ENCODE measurements around the gene DHRS7C.

DHRS7C gene

DNA sequence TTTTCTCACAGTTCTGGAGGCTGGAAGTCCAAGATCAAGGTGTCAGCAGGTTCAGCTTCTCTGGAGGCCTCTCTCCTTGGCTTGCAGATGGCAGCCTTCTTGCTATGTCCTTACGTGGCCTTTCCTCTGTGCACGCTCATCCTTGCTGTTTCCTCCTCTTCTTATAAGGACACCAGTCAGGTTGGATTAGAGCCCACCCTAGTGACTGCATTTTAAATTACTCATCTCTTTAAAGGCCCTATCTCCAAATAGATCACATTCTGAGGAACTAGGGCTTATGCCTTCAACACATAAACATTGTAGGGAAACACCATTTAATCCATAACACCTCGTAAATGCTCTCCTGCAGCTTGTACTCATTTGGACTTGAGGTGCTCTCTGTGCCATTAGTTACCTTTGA, 36.3 kb downstream of the DHRS7C start:
- no peak for DNase-seq

DNA sequence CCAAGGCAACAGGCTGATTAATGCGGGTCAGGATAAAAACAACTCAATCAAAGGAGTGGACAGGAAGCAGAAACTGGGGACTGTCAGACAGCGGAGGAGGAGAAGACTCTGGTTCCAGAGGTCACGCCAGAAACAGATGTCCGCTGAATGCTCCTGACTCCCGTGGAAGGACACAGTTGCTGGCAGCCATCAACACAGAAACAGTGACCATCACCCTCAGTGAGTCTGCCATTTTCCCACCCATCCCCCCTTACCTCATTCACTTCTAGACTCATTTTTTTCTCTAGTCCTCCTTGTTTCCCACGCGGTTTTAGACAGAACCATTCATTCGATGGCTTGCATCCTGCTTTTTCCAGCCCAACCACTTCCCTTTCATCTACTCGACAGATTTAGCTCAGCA, 40.9 kb downstream of the DHRS7C start:
- DNase-seq: no peak

DNA sequence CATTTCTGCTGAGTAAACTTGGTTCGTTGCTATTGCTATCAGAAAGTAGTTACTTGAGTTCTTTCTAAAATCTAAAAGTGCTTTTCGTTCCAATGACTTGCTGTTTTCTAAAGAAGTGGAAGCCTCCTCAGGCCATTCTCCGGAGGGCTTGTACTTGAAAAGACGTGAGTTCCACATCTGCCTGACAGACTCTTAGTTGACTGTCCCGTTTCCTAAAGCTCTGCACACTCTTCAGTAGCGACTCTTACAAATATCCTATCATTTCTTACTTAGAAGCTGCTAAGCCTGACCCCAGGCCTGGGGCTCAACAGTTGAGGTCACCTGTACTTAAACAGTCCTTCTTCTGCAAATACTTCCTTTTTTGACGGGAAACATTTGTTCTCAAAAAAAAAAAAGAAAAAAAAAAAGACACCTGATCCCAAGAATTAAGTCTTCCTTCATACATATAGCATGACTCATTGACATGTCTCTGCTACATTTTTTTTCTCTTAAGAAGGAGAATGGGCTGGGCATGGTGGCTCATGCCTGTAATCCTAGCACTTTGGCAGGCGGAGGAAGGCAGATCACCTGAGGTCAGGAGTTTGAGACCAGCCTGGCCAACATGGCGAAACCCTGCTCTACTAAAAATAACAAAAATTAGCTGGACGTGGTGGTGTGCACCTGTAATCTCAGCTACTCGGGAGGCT, 61.5 kb downstream of the DHRS7C start:
- DNase-seq: no peak

DNA sequence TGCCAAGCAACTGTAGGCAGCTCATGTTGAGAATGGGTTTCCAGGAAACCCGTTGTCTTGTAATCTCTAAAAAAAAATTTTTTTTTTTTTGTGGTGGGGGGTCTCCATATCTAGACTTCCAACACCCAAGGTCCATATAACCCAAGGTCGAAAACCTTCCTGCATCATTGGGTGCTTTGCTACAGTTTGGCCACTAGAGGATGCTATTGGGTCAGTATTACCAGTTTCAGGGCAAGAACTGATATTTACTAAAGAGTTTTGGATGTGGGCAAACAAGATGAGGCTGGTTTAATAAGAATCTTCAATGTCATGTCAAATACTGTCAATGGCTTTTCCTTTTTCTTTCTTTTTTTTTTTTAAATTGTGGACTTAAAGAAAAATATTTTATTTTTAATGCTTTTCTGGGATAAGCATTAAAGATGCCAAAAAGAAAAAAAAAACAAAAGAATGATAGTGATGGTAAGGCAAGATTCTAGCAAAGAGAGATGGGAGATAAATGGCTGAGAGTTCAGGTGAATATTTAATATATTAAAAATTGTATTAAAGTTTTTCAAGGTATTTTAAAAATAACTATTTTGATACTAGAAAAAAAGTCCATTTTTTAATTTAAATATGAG, 62.2 kb downstream of the DHRS7C start:
- no peak for DNase-seq

DNA sequence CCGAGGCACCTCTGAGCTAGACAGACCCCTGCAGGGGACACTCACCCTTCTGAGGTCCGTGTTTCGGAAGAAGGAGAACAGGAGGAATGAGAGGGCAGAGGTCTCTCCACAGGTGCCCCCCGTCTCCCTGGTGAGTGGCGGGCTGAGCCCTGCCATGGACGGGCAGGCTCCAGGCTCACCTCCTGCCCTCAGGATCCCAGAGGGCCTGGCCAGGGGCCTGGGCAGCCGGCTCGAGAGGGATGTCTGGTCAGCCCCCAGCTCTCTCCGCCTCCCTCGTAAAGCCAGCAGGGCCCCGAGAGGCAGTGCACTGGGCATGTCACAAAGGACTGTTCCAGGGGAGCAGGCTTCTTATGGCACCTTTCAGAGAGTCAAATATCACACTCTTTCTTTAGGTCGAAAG, 62.8 kb downstream of the DHRS7C start:
- no peak for DNase-seq

DNA sequence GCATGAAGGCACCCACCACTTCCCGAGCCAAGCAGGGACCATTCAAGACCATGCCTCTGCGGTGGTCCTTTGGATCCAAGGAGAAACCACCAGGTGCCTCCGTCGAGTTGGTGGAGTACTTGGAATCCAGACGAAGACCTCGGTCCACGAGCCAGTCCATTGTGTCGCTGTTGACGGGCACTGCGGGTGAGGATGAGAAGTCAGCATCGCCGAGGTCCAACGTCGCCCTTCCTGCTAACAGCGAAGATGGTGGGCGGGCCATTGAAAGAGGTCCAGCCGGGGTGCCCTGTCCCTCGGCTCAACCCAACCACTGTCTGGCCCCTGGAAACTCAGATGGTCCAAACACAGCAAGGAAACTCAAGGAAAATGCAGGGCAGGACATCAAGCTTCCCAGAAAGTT, 63.4 kb downstream of the DHRS7C start:
- no peak for DNase-seq

DNA sequence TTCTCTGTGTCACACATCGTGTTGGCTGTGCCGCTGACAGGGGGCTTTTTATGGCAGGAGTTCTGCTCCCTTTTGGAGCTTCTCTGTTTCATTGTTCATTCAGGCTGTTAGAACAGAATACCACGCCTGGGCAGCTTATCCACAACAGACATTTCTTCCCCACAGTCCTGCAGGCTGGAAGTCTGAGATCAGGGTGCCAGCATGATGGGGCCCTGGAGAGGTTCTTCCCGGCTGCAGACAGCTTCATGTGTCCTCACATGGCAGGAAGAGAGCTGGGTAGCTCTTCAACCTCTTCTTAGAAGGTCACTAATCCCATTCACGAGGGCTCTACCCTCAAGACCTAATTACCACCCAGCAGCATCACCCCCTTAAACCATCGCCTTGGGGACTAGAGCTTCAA, 65.1 kb downstream of the DHRS7C start:
- no peak for DNase-seq

DNA sequence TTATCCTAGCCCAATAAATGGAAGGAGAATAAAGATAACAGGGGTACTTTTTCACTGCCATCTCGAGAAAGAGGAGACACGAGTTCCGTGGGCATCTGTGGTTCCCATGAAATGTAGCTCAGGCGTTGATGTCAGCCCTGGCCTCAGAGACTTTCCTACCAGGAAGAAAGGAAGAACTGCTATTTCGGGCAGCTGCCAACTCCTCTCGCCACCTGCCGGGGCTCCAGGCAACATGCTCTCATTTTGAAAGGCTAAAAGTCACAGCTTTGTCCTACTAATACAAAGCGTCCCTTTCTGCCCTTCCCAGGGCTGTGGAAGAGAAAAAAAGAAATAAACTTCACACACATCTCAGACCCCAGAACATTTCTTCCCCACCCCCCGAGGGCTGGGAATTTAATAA, 65.8 kb downstream of the DHRS7C start:
- DNase-seq: no peak

All from activated gamma-delta T cell (primary cell).